Measurements from ENCODE around the gene TMX4. TPM values are rescaled to one million over a fixed set of nuclear protein-coding genes. Genes with fewer than 3 reads are reported as not detected.
"Not testable (repeated sequence)": the region's sequence is repeated elsewhere in the genome, so short reads cannot be mapped to it uniquely, and the experiment has no call there.

TMX4 gene
- total RNA-seq, 1 donor: 40.9 TPM

DNA sequence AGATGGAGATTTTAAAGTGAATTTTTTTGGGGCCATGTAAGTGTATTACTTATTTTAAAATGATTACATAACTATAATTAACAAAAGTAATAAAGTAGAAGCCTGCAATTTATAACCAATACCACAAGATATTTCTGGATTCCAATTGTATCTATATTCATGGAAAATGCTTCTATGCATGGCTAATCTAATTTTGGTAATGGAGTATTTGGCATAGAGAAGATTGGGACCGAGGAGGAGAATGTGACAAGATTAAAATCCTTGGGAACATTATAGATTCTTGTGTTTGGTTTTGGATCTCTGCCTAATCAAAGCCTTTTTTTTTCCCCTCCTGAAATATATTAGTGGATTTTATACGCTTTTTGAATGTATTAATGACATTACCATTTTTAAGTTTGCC lies 12.9 kb upstream of the TMX4 start:
- Histone ChIP-seq H3K36me3 (ENCODE audit: insufficient read depth, low read length) (no peaks in the 10 kb centered on the region), H3K4me1 (ENCODE audit: insufficient read depth, low read length) (no peaks in the 10 kb centered on the region), H3K27me3 (ENCODE audit: insufficient read depth, low read length) (peaks cover 12% of the 10 kb centered on the region), H3K9me3 (ENCODE audit: low read depth, low read length) (no peaks in the 10 kb centered on the region), H2AFZ (ENCODE audit: low read length) (no peak overlapping the region), H3K79me2 (ENCODE audit: insufficient read depth, low read length) (no peaks in the 10 kb centered on the region), H3K4me3 (ENCODE audit: insufficient read depth, low read length) (no peak overlapping the region), H3K27ac (ENCODE audit: low read depth, low read length) (no peak overlapping the region), H3K4me2 (ENCODE audit: insufficient read depth, low read length) (no peak overlapping the region), H4K20me1 (ENCODE audit: insufficient read depth, low read length) (no peaks in the 10 kb centered on the region)
- no peak for DNase-seq (ENCODE audit: insufficient read length, low spot score, missing footprints)
- TF ChIP-seq, protein P1, sequence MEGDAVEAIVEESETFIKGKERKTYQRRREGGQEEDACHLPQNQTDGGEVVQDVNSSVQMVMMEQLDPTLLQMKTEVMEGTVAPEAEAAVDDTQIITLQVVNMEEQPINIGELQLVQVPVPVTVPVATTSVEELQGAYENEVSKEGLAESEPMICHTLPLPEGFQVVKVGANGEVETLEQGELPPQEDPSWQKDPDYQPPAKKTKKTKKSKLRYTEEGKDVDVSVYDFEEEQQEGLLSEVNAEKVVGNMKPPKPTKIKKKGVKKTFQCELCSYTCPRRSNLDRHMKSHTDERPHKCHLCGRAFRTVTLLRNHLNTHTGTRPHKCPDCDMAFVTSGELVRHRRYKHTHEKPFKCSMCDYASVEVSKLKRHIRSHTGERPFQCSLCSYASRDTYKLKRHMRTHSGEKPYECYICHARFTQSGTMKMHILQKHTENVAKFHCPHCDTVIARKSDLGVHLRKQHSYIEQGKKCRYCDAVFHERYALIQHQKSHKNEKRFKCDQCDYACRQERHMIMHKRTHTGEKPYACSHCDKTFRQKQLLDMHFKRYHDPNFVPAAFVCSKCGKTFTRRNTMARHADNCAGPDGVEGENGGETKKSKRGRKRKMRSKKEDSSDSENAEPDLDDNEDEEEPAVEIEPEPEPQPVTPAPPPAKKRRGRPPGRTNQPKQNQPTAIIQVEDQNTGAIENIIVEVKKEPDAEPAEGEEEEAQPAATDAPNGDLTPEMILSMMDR (IDR thresholded peaks at IDR 0.05; ENCODE audit: extremely low read depth, low read depth, low read length): no peak

DNA sequence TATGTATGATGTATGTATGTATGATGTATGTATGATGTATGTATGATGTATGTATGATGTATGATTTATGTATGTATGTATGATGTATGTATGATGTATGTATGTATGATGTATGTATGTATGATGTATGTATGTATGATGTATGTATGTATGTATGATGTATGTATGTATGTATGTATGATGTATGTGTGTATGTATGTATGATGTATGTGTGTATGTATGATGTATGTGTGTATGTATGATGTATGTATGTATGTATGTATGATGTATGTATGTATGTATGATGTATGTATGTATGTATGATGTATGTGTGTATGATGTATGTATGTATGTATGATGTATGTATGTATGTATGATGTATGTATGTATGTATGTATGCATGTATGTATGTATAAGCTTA lies 12.0 kb upstream of the TMX4 start:
- not testable (repeated sequence) for H3K9me3 ChIP-seq (ENCODE audit: low read depth, low read length); H2AFZ ChIP-seq (ENCODE audit: low read length); H3K36me3 ChIP-seq (ENCODE audit: insufficient read depth, low read length); H3K79me2 ChIP-seq (ENCODE audit: insufficient read depth, low read length); DNase-seq (ENCODE audit: insufficient read length, low spot score, missing footprints); H4K20me1 ChIP-seq (ENCODE audit: insufficient read depth, low read length); H3K4me1 ChIP-seq (ENCODE audit: insufficient read depth, low read length); H3K4me2 ChIP-seq (ENCODE audit: insufficient read depth, low read length); H3K4me3 ChIP-seq (ENCODE audit: insufficient read depth, low read length); H3K27ac ChIP-seq (ENCODE audit: low read depth, low read length)
- H3K27me3 ChIP-seq (ENCODE audit: insufficient read depth, low read length): peaks cover 12% of the 10 kb centered on the region

DNA sequence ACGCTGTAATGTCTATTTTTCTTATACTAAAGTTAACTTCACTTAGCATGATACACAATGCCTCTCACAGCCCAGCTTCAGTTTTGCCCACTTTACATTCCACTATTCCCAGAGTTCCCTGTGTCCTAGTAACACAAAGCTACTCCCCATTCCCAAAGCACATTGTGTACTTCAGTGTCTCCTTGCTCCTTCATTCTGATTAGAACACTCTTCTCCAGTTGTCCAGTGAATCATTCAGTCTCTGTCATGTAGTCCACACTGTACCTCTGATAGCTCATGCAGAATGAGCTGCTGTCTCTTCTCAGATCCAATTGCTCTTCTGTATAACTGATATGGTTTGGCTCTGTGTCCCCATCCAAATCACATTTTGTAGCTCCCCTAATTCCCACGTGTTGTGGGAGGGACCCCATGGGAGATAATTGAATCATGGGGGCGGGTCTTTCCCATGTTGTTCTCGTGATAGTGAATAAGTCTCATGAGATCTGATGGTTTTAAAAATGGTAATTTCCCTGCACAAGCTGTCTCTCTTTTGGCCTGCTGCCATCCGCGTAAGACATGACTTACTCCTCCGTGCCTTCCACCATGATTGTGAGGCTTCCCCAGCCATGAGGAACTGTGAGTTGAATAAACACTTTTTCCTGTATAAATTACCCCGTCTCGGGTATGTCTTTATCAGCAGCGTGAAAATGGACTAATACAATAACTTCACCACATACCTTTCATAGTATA lies 2.1 kb upstream of the TMX4 start:
- H3K36me3 ChIP-seq (ENCODE audit: insufficient read depth, low read length): no peaks in the 10 kb centered on the region
- H3K9me3 ChIP-seq (ENCODE audit: low read depth, low read length): no peaks in the 10 kb centered on the region
- no peak overlapping the region for H3K27ac ChIP-seq (ENCODE audit: low read depth, low read length)
- H3K27me3 ChIP-seq (ENCODE audit: insufficient read depth, low read length): no peaks in the 10 kb centered on the region
- H3K79me2 ChIP-seq (ENCODE audit: insufficient read depth, low read length): peaks cover 15% of the 10 kb centered on the region
- no peaks in the 10 kb centered on the region for H4K20me1 ChIP-seq (ENCODE audit: insufficient read depth, low read length)
- H2AFZ ChIP-seq (ENCODE audit: low read length): no peak overlapping the region
- no peak overlapping the region for H3K4me3 ChIP-seq (ENCODE audit: insufficient read depth, low read length)
- DNase-seq (ENCODE audit: insufficient read length, low spot score, missing footprints): no peak
- H3K4me1 ChIP-seq (ENCODE audit: insufficient read depth, low read length): peaks cover 13% of the 10 kb centered on the region
- no peak overlapping the region for H3K4me2 ChIP-seq (ENCODE audit: insufficient read depth, low read length)
- TF ChIP-seq, protein P1 (IDR thresholded peaks at IDR 0.05; ENCODE audit: extremely low read depth, low read depth, low read length): no peak

DNA sequence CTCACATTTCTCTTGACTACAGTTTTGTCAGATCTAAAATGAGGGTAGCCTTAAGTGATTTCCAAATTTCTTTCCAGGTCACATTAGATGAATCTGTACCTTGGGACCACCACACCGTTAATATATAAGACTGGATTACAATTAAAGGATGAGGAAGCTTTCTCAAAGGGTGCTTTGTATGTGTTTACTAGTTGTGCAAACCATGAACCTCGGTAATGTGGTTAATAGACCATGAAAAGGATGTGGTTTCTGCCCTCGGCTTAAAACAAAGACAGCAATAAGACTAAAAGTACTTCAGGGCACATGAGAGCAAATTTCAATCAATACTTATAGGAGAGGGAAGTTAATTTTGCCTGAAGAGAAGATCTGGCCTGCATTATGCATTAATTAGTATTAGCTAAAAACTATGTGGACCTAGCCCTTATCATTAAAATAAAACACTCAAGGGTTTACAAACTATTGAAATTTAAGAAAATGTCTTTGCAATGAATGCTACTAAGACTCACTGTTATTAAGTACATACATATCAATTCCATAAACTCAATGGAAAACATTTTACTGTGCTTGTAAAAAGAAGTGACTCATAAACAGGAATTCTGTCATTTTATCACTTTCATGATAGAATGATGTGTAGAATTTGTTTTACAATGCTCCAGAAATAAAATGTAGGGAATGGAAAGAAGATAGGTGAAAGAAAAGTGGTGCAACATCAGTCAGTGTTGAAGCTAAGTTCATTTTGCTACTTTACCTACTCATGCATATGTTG lies 936 bp upstream of the TMX4 start:
- H3K9me3 ChIP-seq (ENCODE audit: low read depth, low read length): no peaks in the 10 kb centered on the region
- H2AFZ ChIP-seq (ENCODE audit: low read length): no peak overlapping the region
- H3K27ac ChIP-seq (ENCODE audit: low read depth, low read length): peak overlapping the region; percentile 26
- no peaks in the 10 kb centered on the region for H3K36me3 ChIP-seq (ENCODE audit: insufficient read depth, low read length)
- H4K20me1 ChIP-seq (ENCODE audit: insufficient read depth, low read length): no peaks in the 10 kb centered on the region
- TF ChIP-seq, protein P1 (IDR thresholded peaks at IDR 0.05; ENCODE audit: extremely low read depth, low read depth, low read length): no peak
- no peaks in the 10 kb centered on the region for H3K27me3 ChIP-seq (ENCODE audit: insufficient read depth, low read length)
- no peak for DNase-seq (ENCODE audit: insufficient read length, low spot score, missing footprints)
- peak overlapping the region; percentile 94 for H3K4me2 ChIP-seq (ENCODE audit: insufficient read depth, low read length)
- no peak overlapping the region for H3K4me3 ChIP-seq (ENCODE audit: insufficient read depth, low read length)
- H3K79me2 ChIP-seq (ENCODE audit: insufficient read depth, low read length): peaks cover 20% of the 10 kb centered on the region
- peaks cover 13% of the 10 kb centered on the region for H3K4me1 ChIP-seq (ENCODE audit: insufficient read depth, low read length)
